Activated CD4-positive, alpha-beta T cell treated with anti-CD3 and anti-CD28 coated beads for 36 hours (primary cell): Measurements from ENCODE around the gene MRPS16. TPM values are rescaled to one million over a fixed set of nuclear protein-coding genes. Genes with fewer than 3 reads are reported as not detected.

Experiments used
- ATAC-seq: fragments of 200-7000 bp; cut with Tn5 transposase; one replicate; pipeline ENCODE4 v1.10.0; 2021; ENCODE audit warnings: mild to moderate bottlenecking, moderate library complexity
- CTCF ChIA-PET: fragments of 350-600 bp; sonication (Branson Sonifier 250); formaldehyde crosslinking; loops from one replicate; lab custom pipeline; 2021; ENCODE audit warnings: antibody characterized with exemption; lab: Charles Lee
- POLR2A ChIA-PET: fragments of 350-600 bp; sonication (Branson Sonifier 250); formaldehyde crosslinking; loops from one replicate; lab custom pipeline; 2021; ENCODE audit warnings: antibody characterized with exemption, inconsistent platforms; lab: Charles Lee
- DNase-seq: peaks from one replicate; pipeline ENCODE4 v3.0.0-alpha.2; 2020
- H3K27ac Mint-ChIP-seq: one replicate; pipeline ENCODE4 v1.8.0; 2021; ENCODE audit warnings: mixed read lengths
- H3K27me3 Mint-ChIP-seq: one replicate; pipeline ENCODE4 v1.8.0; 2021; ENCODE audit warnings: mixed read lengths
- H3K36me3 Mint-ChIP-seq: one replicate; pipeline ENCODE4 v1.8.0; 2021; ENCODE audit warnings: low read depth, mixed read lengths
- H3K4me1 Mint-ChIP-seq: one replicate; pipeline ENCODE4 v1.8.0; 2021; ENCODE audit warnings: mixed read lengths
- H3K4me3 Mint-ChIP-seq: one replicate; pipeline ENCODE4 v1.8.0; 2021; ENCODE audit warnings: mild to moderate bottlenecking, moderate library complexity, mixed read lengths
- H3K9me3 Mint-ChIP-seq: one replicate; pipeline ENCODE4 v1.8.0; 2021; ENCODE audit warnings: low read depth, mixed read lengths
- intact Hi-C, 2 experiments: fragments of 100-400 bp; cut with DNase I in 1 of 2; cut with micrococcal nuclease in 1 of 2; formaldehyde crosslinking; loops; one replicate each; pipeline versions ENCODE4 v1.14.2 to v1.15.1; 2022 to 2024; cut with DNase I, micrococcal nuclease
- total RNA-seq, 2 experiments: library from RNA; stranded (reverse); gene quantifications; one replicate each; pipeline ENCODE4 v1.2.3, GENCODE V29; 2021

The MRPS16 gene
- total RNA-seq, 2 experiments from 2014 or later, result 123 to 138 TPM

GRCh38 chr10:73219384-73219783, 33.1 kb downstream of the MRPS16 start:
- DNase-seq (no peak), ATAC-seq (no peak)
- no peaks in the 10 kb centered on the region for H3K9me3 Mint-ChIP-seq
- no peaks in the 10 kb centered on the region for H3K27me3 Mint-ChIP-seq
- H3K4me3 Mint-ChIP-seq, result no peak overlapping the region
- intact Hi-C loops, result no loop called here
- no peaks in the 10 kb centered on the region for H3K4me1 Mint-ChIP-seq
- peaks cover 35% of the 10 kb centered on the region for H3K36me3 Mint-ChIP-seq
- ChIA-PET POLR2A (no interaction called here), CTCF (interaction anchor here (1.3 kb wide), 1 partner anchor 44 kb away, joined by 3 read pairs; no protein-coding TSS in a partner anchor)
- no peak overlapping the region for H3K27ac Mint-ChIP-seq

GRCh38 chr10:73218431-73219191, 33.8 kb downstream of the MRPS16 start:
- intact Hi-C loops, result no loop called here
- CTCF ChIA-PET, result interaction anchor here (0.8 to 1.3 kb wide), 2 partner anchors 13 to 23 kb away, joined by 3 to 4 read pairs; no protein-coding TSS in a partner anchor
- POLR2A ChIA-PET, result interaction anchor here (0.6 to 0.7 kb wide), 2 partner anchors 57 to 184 kb away, joined by 3 to 4 read pairs; no protein-coding TSS in a partner anchor
- peaks cover 40% of the 10 kb centered on the region for H3K36me3 Mint-ChIP-seq
- no peaks in the 10 kb centered on the region for H3K9me3 Mint-ChIP-seq
- ATAC-seq (no peak), DNase-seq (no peak)
- H3K27ac Mint-ChIP-seq, result no peak overlapping the region
- no peaks in the 10 kb centered on the region for H3K4me1 Mint-ChIP-seq
- H3K27me3 Mint-ChIP-seq, result no peaks in the 10 kb centered on the region
- no peak overlapping the region for H3K4me3 Mint-ChIP-seq

GRCh38 chr10:73217628-73218027, 34.8 kb downstream of the MRPS16 start:
- Mint-ChIP-seq H3K36me3 (peaks cover 44% of the 10 kb centered on the region), H3K4me1 (no peaks in the 10 kb centered on the region), H3K9me3 (no peaks in the 10 kb centered on the region), H3K4me3 (no peak overlapping the region), H3K27me3 (no peaks in the 10 kb centered on the region), H3K27ac (no peak overlapping the region)
- ATAC-seq (no peak), DNase-seq (no peak)
- POLR2A ChIA-PET, result no interaction called here
- CTCF ChIA-PET, result interaction anchor here (1.3 kb wide), 1 partner anchor 24 kb away, joined by 3 read pairs; no protein-coding TSS in a partner anchor
- intact Hi-C loops, result no loop called here

GRCh38 chr10:73215749-73216148, 36.7 kb downstream of the MRPS16 start:
- ChIA-PET CTCF (no interaction called here), POLR2A (no interaction called here)
- Mint-ChIP-seq H3K36me3 (peaks cover 35% of the 10 kb centered on the region), H3K27me3 (no peaks in the 10 kb centered on the region), H3K4me3 (no peak overlapping the region), H3K9me3 (no peaks in the 10 kb centered on the region), H3K4me1 (no peaks in the 10 kb centered on the region), H3K27ac (no peak overlapping the region)
- DNase-seq (no peak), ATAC-seq (no peak)
- intact Hi-C loops, result no loop called here

GRCh38 chr10:73211106-73211811, 41.2 kb downstream of the MRPS16 start:
- H3K4me3 Mint-ChIP-seq, result no peak overlapping the region
- no peaks in the 10 kb centered on the region for H3K4me1 Mint-ChIP-seq
- DNase-seq (no peak), ATAC-seq (no peak)
- H3K27ac Mint-ChIP-seq, result no peak overlapping the region
- H3K9me3 Mint-ChIP-seq, result no peaks in the 10 kb centered on the region
- H3K36me3 Mint-ChIP-seq, result peaks cover 25% of the 10 kb centered on the region
- H3K27me3 Mint-ChIP-seq, result no peaks in the 10 kb centered on the region
- intact Hi-C loops, result no loop called here
- ChIA-PET POLR2A (no interaction called here), CTCF (no interaction called here)

GRCh38 chr10:73210395-73211105, 41.9 kb downstream of the MRPS16 start:
- intact Hi-C loops, result no loop called here
- peaks cover 6% of the 10 kb centered on the region for H3K9me3 Mint-ChIP-seq
- H3K4me3 Mint-ChIP-seq, result no peak overlapping the region
- DNase-seq, result no peak
- H3K27ac Mint-ChIP-seq, result no peak overlapping the region
- peaks cover 25% of the 10 kb centered on the region for H3K36me3 Mint-ChIP-seq
- ChIA-PET CTCF (no interaction called here), POLR2A (no interaction called here)
- H3K27me3 Mint-ChIP-seq, result no peaks in the 10 kb centered on the region
- no peaks in the 10 kb centered on the region for H3K4me1 Mint-ChIP-seq
- no peak for ATAC-seq

GRCh38 chr10:73209705-73210104, 42.7 kb downstream of the MRPS16 start:
- Mint-ChIP-seq H3K27ac (no peak overlapping the region), H3K27me3 (no peaks in the 10 kb centered on the region), H3K36me3 (peaks cover 27% of the 10 kb centered on the region), H3K4me1 (peaks cover 3% of the 10 kb centered on the region), H3K9me3 (peaks cover 6% of the 10 kb centered on the region), H3K4me3 (no peak overlapping the region)
- DNase-seq, result no peak
- CTCF ChIA-PET, result no interaction called here
- POLR2A ChIA-PET, result interaction anchor here (0.6 kb wide), 1 partner anchor 12 kb away, joined by 5 read pairs; no protein-coding TSS in a partner anchor
- no peak for ATAC-seq
- intact Hi-C loops, result no loop called here

- ATAC-seq (no peak), DNase-seq (no peak)
- Mint-ChIP-seq H3K4me3 (no peak overlapping the region), H3K36me3 (peaks cover 18% of the 10 kb centered on the region), H3K4me1 (peaks cover 3% of the 10 kb centered on the region), H3K27me3 (no peaks in the 10 kb centered on the region), H3K9me3 (peaks cover 6% of the 10 kb centered on the region), H3K27ac (no peak overlapping the region)
- intact Hi-C loops, result no loop called here
- ChIA-PET POLR2A (no interaction called here), CTCF (interaction anchor here (0.5 to 0.7 kb wide), 2 partner anchors 355 to 665 kb away, joined by 3 read pairs; no protein-coding TSS in a partner anchor)
Observed at GRCh38 chr10:73207883-73208282, 44.6 kb downstream of the MRPS16 start.

- intact Hi-C loops, result no loop called here
- no peaks in the 10 kb centered on the region for H3K27me3 Mint-ChIP-seq
- no peak overlapping the region for H3K4me3 Mint-ChIP-seq
- H3K4me1 Mint-ChIP-seq, result peaks cover 3% of the 10 kb centered on the region
- ChIA-PET CTCF (interaction anchor here (1.2 kb wide), 1 partner anchor 8 kb away, joined by 3 read pairs; no protein-coding TSS in a partner anchor), POLR2A (no interaction called here)
- DNase-seq (no peak), ATAC-seq (no peak)
- H3K27ac Mint-ChIP-seq, result no peak overlapping the region
- peaks cover 6% of the 10 kb centered on the region for H3K9me3 Mint-ChIP-seq
- peaks cover 14% of the 10 kb centered on the region for H3K36me3 Mint-ChIP-seq
Observed at GRCh38 chr10:73206385-73206784, 46.1 kb downstream of the MRPS16 start.

- Mint-ChIP-seq H3K36me3 (peaks cover 13% of the 10 kb centered on the region), H3K27ac (no peak overlapping the region), H3K27me3 (no peaks in the 10 kb centered on the region), H3K9me3 (peaks cover 6% of the 10 kb centered on the region), H3K4me1 (peaks cover 3% of the 10 kb centered on the region), H3K4me3 (no peak overlapping the region)
- intact Hi-C loops, result no loop called here
- DNase-seq (no peak), ATAC-seq (no peak)
- CTCF ChIA-PET, result interaction anchor here (1.2 kb wide), 1 partner anchor 8 kb away, joined by 3 read pairs; no protein-coding TSS in a partner anchor
- POLR2A ChIA-PET, result no interaction called here
Observed at GRCh38 chr10:73205890-73206289, 46.6 kb downstream of the MRPS16 start.

- Mint-ChIP-seq H3K27ac (no peak overlapping the region), H3K36me3 (peaks cover 9% of the 10 kb centered on the region), H3K27me3 (no peaks in the 10 kb centered on the region), H3K4me3 (no peak overlapping the region), H3K4me1 (peaks cover 3% of the 10 kb centered on the region), H3K9me3 (peaks cover 6% of the 10 kb centered on the region)
- no peak for ATAC-seq
- no peak for DNase-seq
- intact Hi-C loops, result no loop called here
- POLR2A ChIA-PET, result no interaction called here
- CTCF ChIA-PET, result interaction anchor here (1.1 kb wide), 1 partner anchor 106 kb away, joined by 12 read pairs; no protein-coding TSS in a partner anchor
Observed at GRCh38 chr10:73205081-73205480, 47.4 kb downstream of the MRPS16 start.
